WTC11 (cell line): ENCODE results near the gene ZBTB6. TPM values are rescaled to one million over a fixed set of nuclear protein-coding genes. Genes with fewer than 3 reads are reported as not detected.

Experiments
- ATAC-seq: fragments of 200-7000 bp; cut with Tn5 transposase; 2 replicates; pipeline ENCODE4 v1.10.0; 2021; ENCODE audit warnings: mild to moderate bottlenecking, moderate library complexity
- CTCF ChIA-PET: fragments of 300-600 bp; sonication (Branson Sonifier 250); formaldehyde crosslinking; loops from one replicate; lab custom pipeline; 2021; ENCODE audit warnings: antibody characterized with exemption; lab: Charles Lee
- POLR2A ChIA-PET: fragments of 350-600 bp; sonication (Branson Sonifier 250); formaldehyde crosslinking; loops from one replicate; lab custom pipeline; 2021; ENCODE audit warnings: antibody characterized with exemption; lab: Charles Lee
- DNase-seq: peaks from one replicate; pipeline ENCODE4 v3.0.0; 2021; ENCODE audit warnings: low spot score
- H3K27ac Mint-ChIP-seq: 2 replicates; pipeline ENCODE4 v1.8.0; 2021; ENCODE audit warnings: mixed read lengths
- H3K27me3 Mint-ChIP-seq: 2 replicates; pipeline ENCODE4 v1.8.0; 2021; ENCODE audit warnings: low read depth, mild to moderate bottlenecking, moderate library complexity, mixed read lengths
- H3K36me3 Mint-ChIP-seq: 2 replicates; pipeline ENCODE4 v1.8.0; 2021; ENCODE audit warnings: mixed read lengths
- H3K4me1 Mint-ChIP-seq: 2 replicates; pipeline ENCODE4 v1.8.0; 2022; ENCODE audit warnings: mixed read lengths
- H3K4me3 Mint-ChIP-seq: 2 replicates; pipeline ENCODE4 v1.8.0; 2021; ENCODE audit warnings: mild to moderate bottlenecking, moderate library complexity, mixed read lengths
- H3K9me3 Mint-ChIP-seq: 2 replicates; pipeline ENCODE4 v1.8.0; 2021; ENCODE audit warnings: mixed read lengths
- ATF1 ChIP-seq: sonication (generic); formaldehyde crosslinking; IDR thresholded peaks from 2 replicates; pipeline ENCODE4 v1.8.1; 2023; ENCODE audit warnings: mild to moderate bottlenecking, moderate library complexity, missing genetic modification reagents
- CREB1 ChIP-seq: sonication (generic); formaldehyde crosslinking; IDR thresholded peaks from 2 replicates; pipeline ENCODE4 v1.8.0; 2023; ENCODE audit warnings: mild to moderate bottlenecking, missing genetic modification reagents
- GRHL2 ChIP-seq: fragments of 250-450 bp; sonication (Bioruptor Pico); IDR thresholded peaks from 2 replicates; pipeline ENCODE4 v1.8.0; 2022; ENCODE audit warnings: mild to moderate bottlenecking, moderate library complexity; ENCODE audit not compliant: insufficient replicate concordance, severe bottlenecking
- GTF2I ChIP-seq: fragments of 250-450 bp; sonication (Bioruptor Pico); conservative IDR thresholded peaks from 2 replicates; pipeline ENCODE4 v1.4.0; 2021; ENCODE audit warnings: mild to moderate bottlenecking
- MXD4 ChIP-seq: fragments of 250-450 bp; sonication (Bioruptor Pico); IDR thresholded peaks from 2 replicates; pipeline ENCODE4 v1.8.0; 2021; ENCODE audit warnings: mild to moderate bottlenecking, moderate library complexity, borderline replicate concordance
- NFYB ChIP-seq: sonication (generic); formaldehyde crosslinking; conservative IDR thresholded peaks from 2 replicates; pipeline ENCODE4 v1.8.0; 2022; ENCODE audit warnings: low read depth, missing genetic modification reagents
- OVOL2 ChIP-seq: fragments of 250-450 bp; sonication (Bioruptor Pico); IDR thresholded peaks from 2 replicates; pipeline ENCODE4 v1.9.0; 2021; ENCODE audit warnings: mild to moderate bottlenecking, borderline replicate concordance
- RORB ChIP-seq: fragments of 250-450 bp; sonication (Bioruptor Pico); IDR thresholded peaks from 2 replicates; pipeline ENCODE4 v1.9.0; 2021; ENCODE audit warnings: mild to moderate bottlenecking
- TP53 ChIP-seq: sonication (generic); formaldehyde crosslinking; IDR thresholded peaks from 2 replicates; pipeline ENCODE4 v1.8.1; 2023; ENCODE audit warnings: mild to moderate bottlenecking, missing genetic modification reagents
- ZNF138 ChIP-seq: sonication (generic); formaldehyde crosslinking; conservative IDR thresholded peaks from 2 replicates; pipeline ENCODE4 v1.8.1; 2022; ENCODE audit warnings: mild to moderate bottlenecking, moderate library complexity, missing genetic modification reagents
- ZNF317 ChIP-seq: sonication (generic); formaldehyde crosslinking; IDR thresholded peaks from 2 replicates; pipeline ENCODE4 v1.8.1; 2023; ENCODE audit warnings: low read depth, mild to moderate bottlenecking, moderate library complexity, missing genetic modification reagents, borderline replicate concordance
- ZNF671 ChIP-seq: fragments of 250-450 bp; sonication (Bioruptor Pico); IDR thresholded peaks from 2 replicates; pipeline ENCODE4 v1.8.0; 2021; ENCODE audit warnings: mild to moderate bottlenecking
- total RNA-seq: library from RNA; stranded (reverse); gene quantifications from 3 replicates; pipeline ENCODE4 v1.2.3, GENCODE V29; 2021
- TF ChIP-seq, protein P1 (sequence below): sonication (generic); formaldehyde crosslinking; IDR thresholded peaks from 2 replicates; pipeline ENCODE4 v1.8.1; 2022; ENCODE audit warnings: low read depth, mild to moderate bottlenecking, moderate library complexity, missing genetic modification reagents, borderline replicate concordance
- TF ChIP-seq, protein P2 (sequence below): sonication (generic); formaldehyde crosslinking; IDR thresholded peaks from 2 replicates; pipeline ENCODE4 v1.8.1; 2023; ENCODE audit warnings: mild to moderate bottlenecking, missing genetic modification reagents
- TF ChIP-seq, protein P3 (sequence below): fragments of 250-450 bp; sonication (Bioruptor Pico); IDR thresholded peaks from 2 replicates; pipeline ENCODE4 v1.9.0; 2021; ENCODE audit warnings: mild to moderate bottlenecking
- TF ChIP-seq, protein P4 (sequence below): fragments of 250-450 bp; sonication (Bioruptor Pico); IDR thresholded peaks from 2 replicates; pipeline ENCODE4 v1.9.0; 2021; ENCODE audit warnings: mild to moderate bottlenecking
- TF ChIP-seq, protein P5 (sequence below): sonication (generic); formaldehyde crosslinking; IDR thresholded peaks from 2 replicates; pipeline ENCODE4 v1.8.0; 2022; ENCODE audit warnings: mild to moderate bottlenecking, missing genetic modification reagents
- TF ChIP-seq, protein P6 (sequence below): sonication (generic); formaldehyde crosslinking; IDR thresholded peaks from 2 replicates; pipeline ENCODE4 v1.8.1; 2023; ENCODE audit warnings: mild to moderate bottlenecking, missing genetic modification reagents, borderline replicate concordance
- TF ChIP-seq, protein P7 (sequence below): sonication (generic); formaldehyde crosslinking; IDR thresholded peaks from 2 replicates; pipeline ENCODE4 v1.8.0; 2022; ENCODE audit warnings: missing genetic modification reagents

Gene ZBTB6
- total RNA-seq, 1 experiment from 2014 or later, result 9.0 TPM

DNA sequence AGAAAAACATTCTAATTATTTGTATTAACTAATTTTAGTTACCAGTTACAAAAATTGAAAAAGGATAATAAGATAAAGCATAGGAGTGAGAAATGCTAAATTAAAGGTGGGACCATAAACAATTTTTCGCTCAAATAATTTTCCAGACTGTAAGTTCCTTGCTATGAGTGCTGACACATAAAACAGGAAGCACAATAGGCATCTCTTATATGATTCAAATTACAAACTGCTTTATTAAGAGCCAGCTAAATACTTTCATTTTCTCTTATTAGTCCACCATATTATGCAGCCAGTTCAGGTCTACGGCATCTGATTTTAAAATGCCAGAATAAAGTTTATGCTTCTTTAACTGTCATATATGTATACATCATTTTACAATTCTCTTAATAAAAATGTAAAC is 12.3 kb downstream of the ZBTB6 start:
- Mint-ChIP-seq H3K4me1 (peaks cover 14% of the 10 kb centered on the region), H3K4me3 (no peak overlapping the region), H3K9me3 (no peaks in the 10 kb centered on the region), H3K36me3 (peaks cover 8% of the 10 kb centered on the region), H3K27ac (no peak overlapping the region), H3K27me3 (no peaks in the 10 kb centered on the region)
- TF ChIP-seq CREB1 (CRISPR knock-in tag), result no peak
- no peak for TF ChIP-seq ATF1 (CRISPR knock-in tag)
- TF ChIP-seq ZNF317 (CRISPR knock-in tag), result no peak
- TF ChIP-seq RORB (CRISPR knock-in tag), result no peak
- TF ChIP-seq, protein P1, sequence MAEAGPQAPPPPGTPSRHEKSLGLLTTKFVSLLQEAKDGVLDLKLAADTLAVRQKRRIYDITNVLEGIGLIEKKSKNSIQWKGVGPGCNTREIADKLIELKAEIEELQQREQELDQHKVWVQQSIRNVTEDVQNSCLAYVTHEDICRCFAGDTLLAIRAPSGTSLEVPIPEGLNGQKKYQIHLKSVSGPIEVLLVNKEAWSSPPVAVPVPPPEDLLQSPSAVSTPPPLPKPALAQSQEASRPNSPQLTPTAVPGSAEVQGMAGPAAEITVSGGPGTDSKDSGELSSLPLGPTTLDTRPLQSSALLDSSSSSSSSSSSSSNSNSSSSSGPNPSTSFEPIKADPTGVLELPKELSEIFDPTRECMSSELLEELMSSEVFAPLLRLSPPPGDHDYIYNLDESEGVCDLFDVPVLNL (CRISPR knock-in tag), result no peak
- no peak for TF ChIP-seq GTF2I (CRISPR knock-in tag)
- TF ChIP-seq, protein P2, sequence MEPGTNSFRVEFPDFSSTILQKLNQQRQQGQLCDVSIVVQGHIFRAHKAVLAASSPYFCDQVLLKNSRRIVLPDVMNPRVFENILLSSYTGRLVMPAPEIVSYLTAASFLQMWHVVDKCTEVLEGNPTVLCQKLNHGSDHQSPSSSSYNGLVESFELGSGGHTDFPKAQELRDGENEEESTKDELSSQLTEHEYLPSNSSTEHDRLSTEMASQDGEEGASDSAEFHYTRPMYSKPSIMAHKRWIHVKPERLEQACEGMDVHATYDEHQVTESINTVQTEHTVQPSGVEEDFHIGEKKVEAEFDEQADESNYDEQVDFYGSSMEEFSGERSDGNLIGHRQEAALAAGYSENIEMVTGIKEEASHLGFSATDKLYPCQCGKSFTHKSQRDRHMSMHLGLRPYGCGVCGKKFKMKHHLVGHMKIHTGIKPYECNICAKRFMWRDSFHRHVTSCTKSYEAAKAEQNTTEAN, result no peak
- no peak for TF ChIP-seq NFYB
- TF ChIP-seq, protein P3, sequence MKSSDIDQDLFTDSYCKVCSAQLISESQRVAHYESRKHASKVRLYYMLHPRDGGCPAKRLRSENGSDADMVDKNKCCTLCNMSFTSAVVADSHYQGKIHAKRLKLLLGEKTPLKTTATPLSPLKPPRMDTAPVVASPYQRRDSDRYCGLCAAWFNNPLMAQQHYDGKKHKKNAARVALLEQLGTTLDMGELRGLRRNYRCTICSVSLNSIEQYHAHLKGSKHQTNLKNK (CRISPR knock-in tag), result no peak
- TF ChIP-seq MXD4, result no peak
- TF ChIP-seq TP53, result no peak
- TF ChIP-seq, protein P4, sequence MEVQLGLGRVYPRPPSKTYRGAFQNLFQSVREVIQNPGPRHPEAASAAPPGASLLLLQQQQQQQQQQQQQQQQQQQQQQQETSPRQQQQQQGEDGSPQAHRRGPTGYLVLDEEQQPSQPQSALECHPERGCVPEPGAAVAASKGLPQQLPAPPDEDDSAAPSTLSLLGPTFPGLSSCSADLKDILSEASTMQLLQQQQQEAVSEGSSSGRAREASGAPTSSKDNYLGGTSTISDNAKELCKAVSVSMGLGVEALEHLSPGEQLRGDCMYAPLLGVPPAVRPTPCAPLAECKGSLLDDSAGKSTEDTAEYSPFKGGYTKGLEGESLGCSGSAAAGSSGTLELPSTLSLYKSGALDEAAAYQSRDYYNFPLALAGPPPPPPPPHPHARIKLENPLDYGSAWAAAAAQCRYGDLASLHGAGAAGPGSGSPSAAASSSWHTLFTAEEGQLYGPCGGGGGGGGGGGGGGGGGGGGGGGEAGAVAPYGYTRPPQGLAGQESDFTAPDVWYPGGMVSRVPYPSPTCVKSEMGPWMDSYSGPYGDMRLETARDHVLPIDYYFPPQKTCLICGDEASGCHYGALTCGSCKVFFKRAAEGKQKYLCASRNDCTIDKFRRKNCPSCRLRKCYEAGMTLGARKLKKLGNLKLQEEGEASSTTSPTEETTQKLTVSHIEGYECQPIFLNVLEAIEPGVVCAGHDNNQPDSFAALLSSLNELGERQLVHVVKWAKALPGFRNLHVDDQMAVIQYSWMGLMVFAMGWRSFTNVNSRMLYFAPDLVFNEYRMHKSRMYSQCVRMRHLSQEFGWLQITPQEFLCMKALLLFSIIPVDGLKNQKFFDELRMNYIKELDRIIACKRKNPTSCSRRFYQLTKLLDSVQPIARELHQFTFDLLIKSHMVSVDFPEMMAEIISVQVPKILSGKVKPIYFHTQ (CRISPR knock-in tag), result no peak
- DNase-seq, result no peak
- ChIA-PET POLR2A (interaction anchor here (0.7 kb wide), 1 partner anchor 82 kb away, joined by 9 read pairs; no protein-coding TSS in a partner anchor), CTCF (no interaction called here)
- ATAC-seq, result no peak

DNA sequence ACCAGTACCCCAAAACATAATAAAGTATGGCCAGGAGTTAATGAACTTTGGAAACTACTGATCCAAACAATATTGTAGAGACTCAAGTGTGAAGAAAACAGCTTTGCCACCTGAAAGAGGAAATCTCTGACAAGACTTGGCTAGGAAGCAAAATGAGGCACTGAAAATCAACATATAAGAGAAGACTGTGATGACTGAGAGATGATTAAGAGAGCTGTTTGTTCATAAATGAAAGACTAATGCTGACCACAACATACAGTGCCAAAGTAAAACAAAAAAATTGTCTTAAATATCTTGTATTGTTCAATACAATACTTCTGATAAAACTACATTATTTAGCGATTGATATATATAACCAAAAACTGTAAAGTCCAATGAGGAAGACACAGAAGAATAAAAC is 15.2 kb downstream of the ZBTB6 start:
- no peak for ATAC-seq
- Mint-ChIP-seq H3K4me3 (no peak overlapping the region), H3K4me1 (no peaks in the 10 kb centered on the region), H3K27ac (no peak overlapping the region), H3K9me3 (no peaks in the 10 kb centered on the region), H3K36me3 (peaks cover 24% of the 10 kb centered on the region), H3K27me3 (no peaks in the 10 kb centered on the region)
- POLR2A ChIA-PET, result no interaction called here
- CTCF ChIA-PET, result no interaction called here
- DNase-seq, result no peak
- TF ChIP-seq, protein P5, sequence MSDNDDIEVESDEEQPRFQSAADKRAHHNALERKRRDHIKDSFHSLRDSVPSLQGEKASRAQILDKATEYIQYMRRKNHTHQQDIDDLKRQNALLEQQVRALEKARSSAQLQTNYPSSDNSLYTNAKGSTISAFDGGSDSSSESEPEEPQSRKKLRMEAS (CRISPR knock-in tag), result no peak
- TF ChIP-seq GRHL2 (CRISPR knock-in tag) (no peak), ZNF138 (no peak), TP53 (no peak), ZNF671 (CRISPR knock-in tag) (no peak), OVOL2 (CRISPR knock-in tag) (no peak), ATF1 (CRISPR knock-in tag) (no peak), GTF2I (CRISPR knock-in tag) (no peak), NFYB (no peak)
- TF ChIP-seq, protein P6, sequence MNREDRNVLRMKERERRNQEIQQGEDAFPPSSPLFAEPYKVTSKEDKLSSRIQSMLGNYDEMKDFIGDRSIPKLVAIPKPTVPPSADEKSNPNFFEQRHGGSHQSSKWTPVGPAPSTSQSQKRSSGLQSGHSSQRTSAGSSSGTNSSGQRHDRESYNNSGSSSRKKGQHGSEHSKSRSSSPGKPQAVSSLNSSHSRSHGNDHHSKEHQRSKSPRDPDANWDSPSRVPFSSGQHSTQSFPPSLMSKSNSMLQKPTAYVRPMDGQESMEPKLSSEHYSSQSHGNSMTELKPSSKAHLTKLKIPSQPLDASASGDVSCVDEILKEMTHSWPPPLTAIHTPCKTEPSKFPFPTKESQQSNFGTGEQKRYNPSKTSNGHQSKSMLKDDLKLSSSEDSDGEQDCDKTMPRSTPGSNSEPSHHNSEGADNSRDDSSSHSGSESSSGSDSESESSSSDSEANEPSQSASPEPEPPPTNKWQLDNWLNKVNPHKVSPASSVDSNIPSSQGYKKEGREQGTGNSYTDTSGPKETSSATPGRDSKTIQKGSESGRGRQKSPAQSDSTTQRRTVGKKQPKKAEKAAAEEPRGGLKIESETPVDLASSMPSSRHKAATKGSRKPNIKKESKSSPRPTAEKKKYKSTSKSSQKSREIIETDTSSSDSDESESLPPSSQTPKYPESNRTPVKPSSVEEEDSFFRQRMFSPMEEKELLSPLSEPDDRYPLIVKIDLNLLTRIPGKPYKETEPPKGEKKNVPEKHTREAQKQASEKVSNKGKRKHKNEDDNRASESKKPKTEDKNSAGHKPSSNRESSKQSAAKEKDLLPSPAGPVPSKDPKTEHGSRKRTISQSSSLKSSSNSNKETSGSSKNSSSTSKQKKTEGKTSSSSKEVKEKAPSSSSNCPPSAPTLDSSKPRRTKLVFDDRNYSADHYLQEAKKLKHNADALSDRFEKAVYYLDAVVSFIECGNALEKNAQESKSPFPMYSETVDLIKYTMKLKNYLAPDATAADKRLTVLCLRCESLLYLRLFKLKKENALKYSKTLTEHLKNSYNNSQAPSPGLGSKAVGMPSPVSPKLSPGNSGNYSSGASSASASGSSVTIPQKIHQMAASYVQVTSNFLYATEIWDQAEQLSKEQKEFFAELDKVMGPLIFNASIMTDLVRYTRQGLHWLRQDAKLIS (CRISPR knock-in tag), result no peak
- TF ChIP-seq, protein P7, sequence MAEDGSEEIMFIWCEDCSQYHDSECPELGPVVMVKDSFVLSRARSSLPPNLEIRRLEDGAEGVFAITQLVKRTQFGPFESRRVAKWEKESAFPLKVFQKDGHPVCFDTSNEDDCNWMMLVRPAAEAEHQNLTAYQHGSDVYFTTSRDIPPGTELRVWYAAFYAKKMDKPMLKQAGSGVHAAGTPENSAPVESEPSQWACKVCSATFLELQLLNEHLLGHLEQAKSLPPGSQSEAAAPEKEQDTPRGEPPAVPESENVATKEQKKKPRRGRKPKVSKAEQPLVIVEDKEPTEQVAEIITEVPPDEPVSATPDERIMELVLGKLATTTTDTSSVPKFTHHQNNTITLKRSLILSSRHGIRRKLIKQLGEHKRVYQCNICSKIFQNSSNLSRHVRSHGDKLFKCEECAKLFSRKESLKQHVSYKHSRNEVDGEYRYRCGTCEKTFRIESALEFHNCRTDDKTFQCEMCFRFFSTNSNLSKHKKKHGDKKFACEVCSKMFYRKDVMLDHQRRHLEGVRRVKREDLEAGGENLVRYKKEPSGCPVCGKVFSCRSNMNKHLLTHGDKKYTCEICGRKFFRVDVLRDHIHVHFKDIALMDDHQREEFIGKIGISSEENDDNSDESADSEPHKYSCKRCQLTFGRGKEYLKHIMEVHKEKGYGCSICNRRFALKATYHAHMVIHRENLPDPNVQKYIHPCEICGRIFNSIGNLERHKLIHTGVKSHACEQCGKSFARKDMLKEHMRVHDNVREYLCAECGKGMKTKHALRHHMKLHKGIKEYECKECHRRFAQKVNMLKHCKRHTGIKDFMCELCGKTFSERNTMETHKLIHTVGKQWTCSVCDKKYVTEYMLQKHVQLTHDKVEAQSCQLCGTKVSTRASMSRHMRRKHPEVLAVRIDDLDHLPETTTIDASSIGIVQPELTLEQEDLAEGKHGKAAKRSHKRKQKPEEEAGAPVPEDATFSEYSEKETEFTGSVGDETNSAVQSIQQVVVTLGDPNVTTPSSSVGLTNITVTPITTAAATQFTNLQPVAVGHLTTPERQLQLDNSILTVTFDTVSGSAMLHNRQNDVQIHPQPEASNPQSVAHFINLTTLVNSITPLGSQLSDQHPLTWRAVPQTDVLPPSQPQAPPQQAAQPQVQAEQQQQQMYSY (CRISPR knock-in tag), result no peak
- TF ChIP-seq, protein P3 (CRISPR knock-in tag), result no peak
